Esophagus muscularis mucosa (tissue), 3 donors: Measurements from ENCODE around the gene NCR2.

Source experiments
- POLR2A ChIP-seq: fragments of 450-650 bp; IDR thresholded peaks from one replicate; pipeline ENCODE4 v1.6.1; 2017; ENCODE audit warnings: antibody characterized with exemption, moderate library complexity, mild to moderate bottlenecking, low read depth
- POLR2AphosphoS5 ChIP-seq, 2 donors: sonication (generic); formaldehyde crosslinking; IDR thresholded peaks; one replicate each; pipeline ENCODE4 v1.6.1; 2017; ENCODE audit warnings: antibody characterized with exemption in 2 of 2
- TF ChIP-seq, protein P1 (sequence below), 3 experiments: fragments of 200-600 bp in 2 of 3; fragments of 450-650 bp in 1 of 3; sonication (generic) in 2 of 3; IDR thresholded peaks; one replicate each; pipeline ENCODE4 v1.5.1; 2017 to 2019; ENCODE audit warnings: antibody characterized with exemption in 3 of 3, mild to moderate bottlenecking in 2 of 3, moderate library complexity in 1 of 3

DNA sequence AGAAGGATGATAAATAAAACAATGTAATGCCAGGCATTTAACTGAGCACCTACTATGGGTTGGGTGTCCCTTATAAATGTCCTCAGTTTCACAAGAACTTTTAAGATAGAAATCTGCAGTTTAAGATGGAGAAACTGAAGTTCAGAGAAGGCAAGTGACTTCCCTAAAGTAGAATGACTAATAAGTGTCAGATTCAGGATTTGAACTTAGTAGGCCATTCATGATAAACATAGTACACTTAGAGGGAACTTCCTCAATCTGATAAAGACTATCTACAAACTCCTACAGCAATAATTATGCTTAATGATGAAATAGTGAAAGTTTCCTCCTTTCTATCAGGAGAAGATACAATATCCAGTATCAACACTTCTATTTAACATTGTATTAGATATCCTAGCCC lies 43.9 kb downstream of the NCR2 start:
- TF ChIP-seq POLR2A (no peak), POLR2AphosphoS5 (IDR thresholded peaks at IDR 0.05) (no peak)
- TF ChIP-seq, protein P1, sequence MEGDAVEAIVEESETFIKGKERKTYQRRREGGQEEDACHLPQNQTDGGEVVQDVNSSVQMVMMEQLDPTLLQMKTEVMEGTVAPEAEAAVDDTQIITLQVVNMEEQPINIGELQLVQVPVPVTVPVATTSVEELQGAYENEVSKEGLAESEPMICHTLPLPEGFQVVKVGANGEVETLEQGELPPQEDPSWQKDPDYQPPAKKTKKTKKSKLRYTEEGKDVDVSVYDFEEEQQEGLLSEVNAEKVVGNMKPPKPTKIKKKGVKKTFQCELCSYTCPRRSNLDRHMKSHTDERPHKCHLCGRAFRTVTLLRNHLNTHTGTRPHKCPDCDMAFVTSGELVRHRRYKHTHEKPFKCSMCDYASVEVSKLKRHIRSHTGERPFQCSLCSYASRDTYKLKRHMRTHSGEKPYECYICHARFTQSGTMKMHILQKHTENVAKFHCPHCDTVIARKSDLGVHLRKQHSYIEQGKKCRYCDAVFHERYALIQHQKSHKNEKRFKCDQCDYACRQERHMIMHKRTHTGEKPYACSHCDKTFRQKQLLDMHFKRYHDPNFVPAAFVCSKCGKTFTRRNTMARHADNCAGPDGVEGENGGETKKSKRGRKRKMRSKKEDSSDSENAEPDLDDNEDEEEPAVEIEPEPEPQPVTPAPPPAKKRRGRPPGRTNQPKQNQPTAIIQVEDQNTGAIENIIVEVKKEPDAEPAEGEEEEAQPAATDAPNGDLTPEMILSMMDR (IDR thresholded peaks at IDR 0.05): no peak
